Caco-2 (cell line): Measurements from ENCODE around the gene PCK1. TPM values are rescaled to one million over a fixed set of nuclear protein-coding genes. Genes with fewer than 3 reads are reported as not detected.
A peak's percentile ranks its signal among the peaks of the same experiment; 100 is the strongest.

ENCODE experiments used
- BruUV-seq: library from RNA; stranded (reverse); fragments of 400-500 nt; replicated peaks from 2 replicates; lab custom pipeline; 2021; lab: Mats Ljungman, UMichigan
- CTCF ChIA-PET: fragments of 300-600 bp; sonication (Branson Sonifier 250); formaldehyde crosslinking; loops from one replicate; lab custom pipeline; 2022; ENCODE audit warnings: antibody characterized with exemption; lab: Charles Lee
- POLR2A ChIA-PET: fragments of 300-600 bp; sonication (Branson Sonifier 250); formaldehyde crosslinking; loops from one replicate; lab custom pipeline; 2022; ENCODE audit warnings: antibody characterized with exemption; lab: Charles Lee
- DNase-seq, 2 experiments: peaks; one replicate each; pipeline versions ENCODE4 v3.0.0 to v3.0.0-alpha.2; 2020 to 2022
- H3K27me3 ChIP-seq: replicated peaks from 2 replicates; pipeline ENCODE4 v1.6.0; 2011; ENCODE audit warnings: low read length; ENCODE audit not compliant: control insufficient read depth, insufficient read depth
- H3K36me3 ChIP-seq: 2 replicates; pipeline ENCODE4 v1.5.1; 2011; ENCODE audit warnings: low read length; ENCODE audit not compliant: control insufficient read depth, insufficient read depth
- H3K4me1 ChIP-seq: fragments of 250-450 bp; sonication (Bioruptor Pico); 2 replicates; pipeline ENCODE4 v1.5.1; 2020; ENCODE audit warnings: mild to moderate bottlenecking
- H3K4me3 ChIP-seq: 2 replicates; pipeline ENCODE4 v1.5.1; 2011; ENCODE audit warnings: low read depth, mild to moderate bottlenecking, control low read depth, low read length
- H3K9me3 ChIP-seq: fragments of 250-450 bp; sonication (Bioruptor Pico); 2 replicates; pipeline ENCODE4 v1.5.1; 2020; ENCODE audit warnings: mild to moderate bottlenecking, moderate library complexity
- H3K27ac Mint-ChIP-seq: one replicate; pipeline ENCODE4 v1.8.0; 2022; ENCODE audit warnings: mixed read lengths; ENCODE audit not compliant: unreplicated experiment
- H3K27me3 Mint-ChIP-seq: one replicate; pipeline ENCODE4 v1.8.0; 2022; ENCODE audit warnings: mixed read lengths; ENCODE audit not compliant: insufficient read depth, unreplicated experiment
- H3K36me3 Mint-ChIP-seq: one replicate; pipeline ENCODE4 v1.8.0; 2022; ENCODE audit warnings: mild to moderate bottlenecking, mixed read lengths; ENCODE audit not compliant: insufficient read depth, unreplicated experiment
- H3K4me1 Mint-ChIP-seq: one replicate; pipeline ENCODE4 v1.8.0; 2022; ENCODE audit warnings: low read depth, mixed read lengths; ENCODE audit not compliant: unreplicated experiment
- H3K4me3 Mint-ChIP-seq: one replicate; pipeline ENCODE4 v1.8.0; 2022; ENCODE audit warnings: mild to moderate bottlenecking, moderate library complexity, mixed read lengths; ENCODE audit not compliant: unreplicated experiment
- H3K9me3 Mint-ChIP-seq: one replicate; pipeline ENCODE4 v1.8.0; 2022; ENCODE audit warnings: mixed read lengths; ENCODE audit not compliant: unreplicated experiment
- CTCF ChIP-seq, 2 experiments: fragments of 200-600 bp in 1 of 2; IDR thresholded peaks; 1 replicate in 1 of 2; 2 replicates in 1 of 2; pipeline versions ENCODE4 v1.5.1 to v1.8.0; 2011 to 2022; ENCODE audit warnings: antibody characterized with exemption in 1 of 2, control low read depth in 1 of 2, inconsistent platforms in 1 of 2, low read depth in 1 of 2, low read length in 1 of 2, mild to moderate bottlenecking in 1 of 2, moderate library complexity in 1 of 2; ENCODE audit not compliant: insufficient read depth in 1 of 2, severe bottlenecking in 1 of 2, unreplicated experiment in 1 of 2
- intact Hi-C: fragments of 100-400 bp; cut with micrococcal nuclease; formaldehyde crosslinking; loops from one replicate; pipeline ENCODE4 v1.10.0; 2022; ENCODE audit not compliant: unreplicated experiment
- total RNA-seq: library from RNA; stranded (reverse); gene quantifications from 2 replicates; pipeline ENCODE4 v1.2.3, GENCODE V29; 2022

PCK1 gene
- total RNA-seq, 1 experiment from 2014 or later = not detected

DNA sequence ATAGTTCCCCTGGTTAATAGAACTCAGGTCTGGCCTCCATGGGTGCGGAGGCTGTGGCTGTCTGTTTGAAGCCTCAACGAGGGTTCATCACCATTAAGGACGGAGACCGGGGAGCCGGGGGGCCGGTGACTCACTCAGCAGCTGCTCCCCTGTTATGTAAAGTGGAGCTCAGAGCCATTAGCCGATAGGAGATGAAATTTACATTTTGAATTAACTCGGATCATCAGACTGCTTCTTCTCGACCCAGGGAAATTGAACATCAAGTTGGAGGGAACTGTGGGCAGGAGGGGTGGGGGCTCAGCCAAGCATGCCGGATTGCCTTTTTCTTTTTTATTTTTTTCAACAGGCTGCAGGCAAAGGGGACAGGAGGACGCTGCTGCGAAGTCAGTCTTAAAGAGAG is 12.3 kb downstream of the PCK1 start:
- no peaks in the 10 kb centered on the region for H3K36me3 ChIP-seq
- intact Hi-C loops = no loop called here
- no peaks in the 10 kb centered on the region for H3K4me1 ChIP-seq
- no peaks in the 10 kb centered on the region; the same call in 1 of the 2 replicates for H3K27me3 ChIP-seq
- H3K4me3 ChIP-seq = no peak overlapping the region
- H3K4me1 Mint-ChIP-seq = no peaks in the 10 kb centered on the region
- H3K4me3 Mint-ChIP-seq = no peak overlapping the region
- no peak overlapping the region for H3K27ac Mint-ChIP-seq
- no peak for TF ChIP-seq CTCF (IDR thresholded peaks at IDR 0.05; ENCODE audit: insufficient read depth in 1 of 2, low read depth in 1 of 2, low read length in 1 of 2, severe bottlenecking in 1 of 2, unreplicated experiment in 1 of 2)
- ChIA-PET POLR2A (no interaction called here), CTCF (interaction anchor here (0.6 to 1.0 kb wide), 2 partner anchors 15 to 18 kb away, joined by 3 to 4 read pairs; no protein-coding TSS in a partner anchor)
- no peaks in the 10 kb centered on the region for H3K36me3 Mint-ChIP-seq
- BruUV-seq = no TSS peak
- DNase-seq = no peak
- no peaks in the 10 kb centered on the region for H3K9me3 Mint-ChIP-seq
- no peaks in the 10 kb centered on the region for H3K9me3 ChIP-seq
- peaks cover 5% of the 10 kb centered on the region for H3K27me3 Mint-ChIP-seq

DNA sequence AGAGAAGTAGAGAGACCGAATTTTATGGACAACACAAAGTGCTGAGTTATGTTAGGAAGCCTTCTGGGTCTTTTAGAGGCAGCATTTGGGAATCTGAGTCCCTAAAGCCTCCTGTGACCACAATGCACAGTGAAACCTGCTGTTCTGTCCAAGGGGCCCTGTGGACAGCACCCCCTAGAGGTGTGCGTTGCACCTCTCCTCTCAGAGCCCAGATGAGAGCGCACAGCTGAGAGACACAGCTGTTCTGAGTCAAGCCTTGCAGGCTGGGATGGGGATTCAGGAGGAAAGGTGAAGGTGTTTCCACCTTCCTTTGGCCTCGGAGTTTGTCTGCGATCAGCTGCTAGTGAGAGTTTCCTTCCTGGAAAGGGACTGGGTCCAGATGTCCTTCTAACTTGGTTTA is 13.0 kb downstream of the PCK1 start:
- Histone ChIP-seq H3K36me3 (no peaks in the 10 kb centered on the region), H3K4me1 (no peaks in the 10 kb centered on the region), H3K4me3 (no peak overlapping the region), H3K27me3 (no peaks in the 10 kb centered on the region; the same call in 1 of the 2 replicates), H3K9me3 (no peaks in the 10 kb centered on the region)
- no peaks in the 10 kb centered on the region for H3K4me1 Mint-ChIP-seq
- no peak overlapping the region for H3K27ac Mint-ChIP-seq
- DNase-seq = peak in 1 of 2 experiments; percentile 55
- intact Hi-C loops = no loop called here
- ChIA-PET POLR2A (no interaction called here), CTCF (interaction anchor here (1.0 kb wide), 1 partner anchor 15 kb away, joined by 4 read pairs; no protein-coding TSS in a partner anchor)
- no peaks in the 10 kb centered on the region for H3K9me3 Mint-ChIP-seq
- TF ChIP-seq CTCF (IDR thresholded peaks at IDR 0.05; ENCODE audit: insufficient read depth in 1 of 2, low read depth in 1 of 2, low read length in 1 of 2, severe bottlenecking in 1 of 2, unreplicated experiment in 1 of 2) = peak; percentile 63 to 76
- no peak overlapping the region for H3K4me3 Mint-ChIP-seq
- H3K36me3 Mint-ChIP-seq = no peaks in the 10 kb centered on the region
- BruUV-seq = no TSS peak
- peaks cover 5% of the 10 kb centered on the region for H3K27me3 Mint-ChIP-seq

DNA sequence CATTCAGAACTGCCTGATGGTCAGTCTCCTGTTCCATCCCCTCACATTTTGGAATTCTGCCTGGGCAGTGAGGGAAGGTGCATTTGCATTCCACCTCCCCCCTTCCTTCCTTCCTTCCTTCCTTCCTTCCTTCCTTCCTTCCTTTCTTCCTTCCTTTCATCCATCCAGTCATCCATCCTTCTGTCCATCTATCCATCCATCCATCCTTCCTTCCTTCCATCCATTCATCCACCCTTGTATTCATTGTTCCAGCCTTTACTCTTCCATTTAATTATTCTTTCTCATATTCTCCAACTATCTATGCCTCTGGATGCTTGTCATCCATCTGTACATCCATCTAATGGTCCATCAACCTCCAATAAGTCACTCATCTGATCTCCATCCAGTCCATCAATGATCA is 14.0 kb downstream of the PCK1 start:
- Mint-ChIP-seq H3K27me3 (peaks cover 6% of the 10 kb centered on the region), H3K27ac (no peak overlapping the region), H3K9me3 (no peaks in the 10 kb centered on the region), H3K4me3 (no peak overlapping the region), H3K4me1 (no peaks in the 10 kb centered on the region), H3K36me3 (no peaks in the 10 kb centered on the region)
- intact Hi-C loops = no loop called here
- Histone ChIP-seq H3K36me3 (no peaks in the 10 kb centered on the region), H3K4me3 (no peak overlapping the region), H3K4me1 (no peaks in the 10 kb centered on the region), H3K9me3 (no peaks in the 10 kb centered on the region), H3K27me3 (no peaks in the 10 kb centered on the region; the same call in 1 of the 2 replicates)
- no TSS peak for BruUV-seq
- TF ChIP-seq CTCF (IDR thresholded peaks at IDR 0.05; ENCODE audit: insufficient read depth in 1 of 2, low read depth in 1 of 2, low read length in 1 of 2, severe bottlenecking in 1 of 2, unreplicated experiment in 1 of 2) = no peak
- DNase-seq = no peak
- ChIA-PET CTCF (no interaction called here), POLR2A (no interaction called here)
